Parathyroid adenoma (tissue), 2 donors: ENCODE data around the gene GNLY.

ENCODE experiments used
- H2AFZ ChIP-seq: fragments of 300-600 bp; sonication (generic); one replicate; pipeline ENCODE4 v1.7.0; 2017; ENCODE audit warnings: antibody characterized with exemption, mild to moderate bottlenecking
- H3K27ac ChIP-seq: fragments of 300-600 bp; sonication (generic); one replicate; pipeline ENCODE4 v1.7.0; 2017
- H3K27me3 ChIP-seq: fragments of 300-600 bp; sonication (generic); one replicate; pipeline ENCODE4 v1.7.0; 2017; ENCODE audit warnings: low read length; ENCODE audit not compliant: control insufficient read depth, insufficient read depth
- H3K36me3 ChIP-seq: fragments of 300-600 bp; sonication (generic); one replicate; pipeline ENCODE4 v1.7.0; 2017; ENCODE audit warnings: low read length; ENCODE audit not compliant: control insufficient read depth, insufficient read depth
- H3K4me1 ChIP-seq: fragments of 300-600 bp; sonication (generic); one replicate; pipeline ENCODE4 v1.7.0; 2017; ENCODE audit warnings: control low read depth
- H3K4me2 ChIP-seq: fragments of 300-600 bp; sonication (generic); one replicate; pipeline ENCODE4 v1.7.0; 2017; ENCODE audit warnings: low read length
- H3K4me3 ChIP-seq: fragments of 300-600 bp; sonication (generic); one replicate; pipeline ENCODE4 v1.7.0; 2017; ENCODE audit warnings: low read depth, low read length
- H3K79me2 ChIP-seq: fragments of 300-600 bp; sonication (generic); one replicate; pipeline ENCODE4 v1.7.0; 2017; ENCODE audit warnings: control low read depth
- H3K9ac ChIP-seq: fragments of 300-600 bp; sonication (generic); one replicate; pipeline ENCODE4 v1.7.0; 2017; ENCODE audit warnings: mild to moderate bottlenecking
- H3K9me3 ChIP-seq: fragments of 300-600 bp; sonication (generic); one replicate; pipeline ENCODE4 v1.7.0; 2017; ENCODE audit warnings: low read length; ENCODE audit not compliant: control insufficient read depth
- CTCF ChIP-seq: fragments of 300-600 bp; sonication (generic); IDR thresholded peaks from one replicate; pipeline ENCODE4 v1.7.0; 2017; ENCODE audit warnings: antibody characterized with exemption, mild to moderate bottlenecking
- donor health status: primary hyperparathyroidism.

The GNLY gene

GRCh38 chr2:85665264-85665937, 28.8 kb upstream of the GNLY start:
- no peak overlapping the region for H2AFZ ChIP-seq
- no peaks in the 10 kb centered on the region for H3K9me3 ChIP-seq
- H3K4me1 ChIP-seq: no peaks in the 10 kb centered on the region
- no peaks in the 10 kb centered on the region for H3K27me3 ChIP-seq
- no peak overlapping the region for H3K4me2 ChIP-seq
- no peaks in the 10 kb centered on the region for H3K79me2 ChIP-seq
- H3K9ac ChIP-seq: no peak overlapping the region
- no peaks in the 10 kb centered on the region for H3K36me3 ChIP-seq
- TF ChIP-seq CTCF: no peak
- H3K27ac ChIP-seq: no peak overlapping the region
- H3K4me3 ChIP-seq: no peak overlapping the region

GRCh38 chr2:85666016-85666415, 28.1 kb upstream of the GNLY start:
- no peak for TF ChIP-seq CTCF
- Histone ChIP-seq H3K4me3 (no peak overlapping the region), H3K9ac (no peak overlapping the region), H3K4me2 (no peak overlapping the region), H3K27me3 (no peaks in the 10 kb centered on the region), H3K4me1 (no peaks in the 10 kb centered on the region), H2AFZ (no peak overlapping the region), H3K79me2 (no peaks in the 10 kb centered on the region), H3K9me3 (no peaks in the 10 kb centered on the region), H3K27ac (no peak overlapping the region), H3K36me3 (no peaks in the 10 kb centered on the region)

- Histone ChIP-seq H3K4me2 (no peak overlapping the region), H3K36me3 (no peaks in the 10 kb centered on the region), H3K27me3 (no peaks in the 10 kb centered on the region), H2AFZ (no peak overlapping the region), H3K79me2 (no peaks in the 10 kb centered on the region), H3K27ac (no peak overlapping the region), H3K4me1 (no peaks in the 10 kb centered on the region), H3K9ac (no peak overlapping the region), H3K4me3 (no peak overlapping the region), H3K9me3 (no peaks in the 10 kb centered on the region)
- no peak for TF ChIP-seq CTCF
Observed at GRCh38 chr2:85666435-85667316, 27.5 kb upstream of the GNLY start.

GRCh38 chr2:85667561-85668008, 26.6 kb upstream of the GNLY start:
- Histone ChIP-seq H3K4me2 (no peak overlapping the region), H3K36me3 (no peaks in the 10 kb centered on the region), H3K27ac (no peak overlapping the region), H3K27me3 (no peaks in the 10 kb centered on the region), H3K4me1 (no peaks in the 10 kb centered on the region), H2AFZ (no peak overlapping the region), H3K79me2 (no peaks in the 10 kb centered on the region), H3K9ac (no peak overlapping the region), H3K9me3 (no peaks in the 10 kb centered on the region), H3K4me3 (no peak overlapping the region)
- TF ChIP-seq CTCF: no peak
